ENCODE data around the gene CLDN2.

The CLDN2 gene

DNA sequence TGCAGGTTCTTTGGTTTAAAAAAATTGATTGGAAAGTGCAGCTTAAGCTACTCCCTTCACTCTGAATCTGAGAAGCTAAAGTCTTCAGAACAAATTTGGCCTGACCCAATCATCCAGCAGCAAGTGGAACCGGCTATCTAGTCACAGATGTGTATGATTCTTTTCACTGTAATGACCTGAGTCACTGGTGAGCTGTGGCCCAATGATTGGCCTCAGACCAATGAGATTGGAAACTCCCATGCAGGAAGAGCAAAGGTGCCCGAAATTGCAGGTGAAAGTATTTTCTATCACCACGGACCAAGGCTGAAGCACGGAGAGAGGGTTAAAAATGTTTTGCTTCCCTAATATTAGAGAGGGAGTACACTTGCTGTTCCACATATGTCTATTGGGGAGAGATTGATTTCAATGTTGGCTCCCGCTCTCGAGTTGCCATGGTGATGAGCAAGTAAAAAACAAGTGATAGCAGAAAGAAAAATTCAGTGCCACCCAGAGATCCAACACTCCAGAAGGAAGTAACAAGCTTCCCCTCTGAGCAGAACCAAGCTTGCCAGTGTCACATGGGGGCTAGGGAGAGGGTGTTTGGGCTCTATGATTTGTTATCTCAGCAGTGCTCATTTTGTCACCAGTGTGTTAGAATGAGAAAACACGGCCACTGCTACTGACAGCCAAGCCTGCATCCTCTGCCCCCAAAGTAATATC is 28.3 kb upstream of the CLDN2 start:
- no peak for TF ChIP-seq TAF1 (IDR thresholded peaks at IDR 0.05; ENCODE audit: borderline replicate concordance, insufficient read depth, low read length)
- TF ChIP-seq POLR2AphosphoS5 (IDR thresholded peaks at IDR 0.05; ENCODE audit: low read depth, low read length) = no peak
- no peak for TF ChIP-seq FOXP2 (optimal IDR thresholded peaks at IDR 0.05; ENCODE audit: borderline replicate concordance, extremely low read depth, extremely low read length, insufficient read depth)
- TF ChIP-seq, protein P1, sequence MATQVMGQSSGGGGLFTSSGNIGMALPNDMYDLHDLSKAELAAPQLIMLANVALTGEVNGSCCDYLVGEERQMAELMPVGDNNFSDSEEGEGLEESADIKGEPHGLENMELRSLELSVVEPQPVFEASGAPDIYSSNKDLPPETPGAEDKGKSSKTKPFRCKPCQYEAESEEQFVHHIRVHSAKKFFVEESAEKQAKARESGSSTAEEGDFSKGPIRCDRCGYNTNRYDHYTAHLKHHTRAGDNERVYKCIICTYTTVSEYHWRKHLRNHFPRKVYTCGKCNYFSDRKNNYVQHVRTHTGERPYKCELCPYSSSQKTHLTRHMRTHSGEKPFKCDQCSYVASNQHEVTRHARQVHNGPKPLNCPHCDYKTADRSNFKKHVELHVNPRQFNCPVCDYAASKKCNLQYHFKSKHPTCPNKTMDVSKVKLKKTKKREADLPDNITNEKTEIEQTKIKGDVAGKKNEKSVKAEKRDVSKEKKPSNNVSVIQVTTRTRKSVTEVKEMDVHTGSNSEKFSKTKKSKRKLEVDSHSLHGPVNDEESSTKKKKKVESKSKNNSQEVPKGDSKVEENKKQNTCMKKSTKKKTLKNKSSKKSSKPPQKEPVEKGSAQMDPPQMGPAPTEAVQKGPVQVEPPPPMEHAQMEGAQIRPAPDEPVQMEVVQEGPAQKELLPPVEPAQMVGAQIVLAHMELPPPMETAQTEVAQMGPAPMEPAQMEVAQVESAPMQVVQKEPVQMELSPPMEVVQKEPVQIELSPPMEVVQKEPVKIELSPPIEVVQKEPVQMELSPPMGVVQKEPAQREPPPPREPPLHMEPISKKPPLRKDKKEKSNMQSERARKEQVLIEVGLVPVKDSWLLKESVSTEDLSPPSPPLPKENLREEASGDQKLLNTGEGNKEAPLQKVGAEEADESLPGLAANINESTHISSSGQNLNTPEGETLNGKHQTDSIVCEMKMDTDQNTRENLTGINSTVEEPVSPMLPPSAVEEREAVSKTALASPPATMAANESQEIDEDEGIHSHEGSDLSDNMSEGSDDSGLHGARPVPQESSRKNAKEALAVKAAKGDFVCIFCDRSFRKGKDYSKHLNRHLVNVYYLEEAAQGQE (IDR thresholded peaks at IDR 0.05; ENCODE audit: insufficient read depth in 1 of 2, low read depth in 2 of 2, low read length in 2 of 2) = no peak
- no peak for TF ChIP-seq SIN3A (IDR thresholded peaks at IDR 0.05; ENCODE audit: borderline replicate concordance, insufficient read depth, low read length)

GRCh38 chrX:106894392-106894909 is 25.8 kb upstream of the CLDN2 start:
- no peak for TF ChIP-seq TAF1 (IDR thresholded peaks at IDR 0.05; ENCODE audit: borderline replicate concordance, insufficient read depth, low read length)
- TF ChIP-seq, protein P1 (IDR thresholded peaks at IDR 0.05; ENCODE audit: insufficient read depth in 1 of 2, low read depth in 2 of 2, low read length in 2 of 2) = no peak
- TF ChIP-seq POLR2AphosphoS5 (IDR thresholded peaks at IDR 0.05; ENCODE audit: low read depth, low read length) = no peak
- no peak for TF ChIP-seq FOXP2 (optimal IDR thresholded peaks at IDR 0.05; ENCODE audit: borderline replicate concordance, extremely low read depth, extremely low read length, insufficient read depth)
- TF ChIP-seq SIN3A (IDR thresholded peaks at IDR 0.05; ENCODE audit: borderline replicate concordance, insufficient read depth, low read length) = no peak

- TF ChIP-seq, protein P1 (IDR thresholded peaks at IDR 0.05; ENCODE audit: insufficient read depth in 1 of 2, low read depth in 2 of 2, low read length in 2 of 2) = no peak
- TF ChIP-seq FOXP2 (optimal IDR thresholded peaks at IDR 0.05; ENCODE audit: borderline replicate concordance, extremely low read depth, extremely low read length, insufficient read depth) = no peak
- no peak for TF ChIP-seq TAF1 (IDR thresholded peaks at IDR 0.05; ENCODE audit: borderline replicate concordance, insufficient read depth, low read length)
- TF ChIP-seq SIN3A (IDR thresholded peaks at IDR 0.05; ENCODE audit: borderline replicate concordance, insufficient read depth, low read length) = no peak
These were observed 25.2 kb upstream of the CLDN2 start for GRCh38 chrX:106894978-106895452.

DNA sequence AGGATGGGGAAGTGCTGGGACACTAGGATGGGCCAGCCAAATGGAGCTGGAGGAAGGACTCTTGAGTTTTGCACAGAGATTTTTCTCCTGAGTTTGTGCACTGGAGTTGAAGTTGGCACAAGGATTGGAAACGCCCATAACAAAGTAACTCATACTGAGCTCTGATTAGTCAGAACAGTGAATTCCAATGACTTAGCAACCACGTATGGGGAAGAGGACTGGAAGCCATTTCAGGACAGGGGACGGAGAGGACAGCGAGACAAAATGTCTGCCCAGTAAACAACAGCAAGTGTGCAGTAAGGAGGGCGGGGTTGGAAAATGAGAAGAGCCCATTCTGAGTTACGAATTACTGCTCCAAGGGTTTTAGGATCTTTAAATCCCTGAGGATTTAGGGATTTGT is 22.9 kb upstream of the CLDN2 start:
- no peak for TF ChIP-seq SIN3A (IDR thresholded peaks at IDR 0.05; ENCODE audit: borderline replicate concordance, insufficient read depth, low read length)
- TF ChIP-seq, protein P1 (IDR thresholded peaks at IDR 0.05; ENCODE audit: insufficient read depth in 1 of 2, low read depth in 2 of 2, low read length in 2 of 2) = no peak
- TF ChIP-seq POLR2AphosphoS5 (IDR thresholded peaks at IDR 0.05; ENCODE audit: low read depth, low read length) = no peak
- TF ChIP-seq FOXP2 (optimal IDR thresholded peaks at IDR 0.05; ENCODE audit: borderline replicate concordance, extremely low read depth, extremely low read length, insufficient read depth) = no peak
- no peak for TF ChIP-seq TAF1 (IDR thresholded peaks at IDR 0.05; ENCODE audit: borderline replicate concordance, insufficient read depth, low read length)
